Measurements from ENCODE around the gene COL4A3.

DNA sequence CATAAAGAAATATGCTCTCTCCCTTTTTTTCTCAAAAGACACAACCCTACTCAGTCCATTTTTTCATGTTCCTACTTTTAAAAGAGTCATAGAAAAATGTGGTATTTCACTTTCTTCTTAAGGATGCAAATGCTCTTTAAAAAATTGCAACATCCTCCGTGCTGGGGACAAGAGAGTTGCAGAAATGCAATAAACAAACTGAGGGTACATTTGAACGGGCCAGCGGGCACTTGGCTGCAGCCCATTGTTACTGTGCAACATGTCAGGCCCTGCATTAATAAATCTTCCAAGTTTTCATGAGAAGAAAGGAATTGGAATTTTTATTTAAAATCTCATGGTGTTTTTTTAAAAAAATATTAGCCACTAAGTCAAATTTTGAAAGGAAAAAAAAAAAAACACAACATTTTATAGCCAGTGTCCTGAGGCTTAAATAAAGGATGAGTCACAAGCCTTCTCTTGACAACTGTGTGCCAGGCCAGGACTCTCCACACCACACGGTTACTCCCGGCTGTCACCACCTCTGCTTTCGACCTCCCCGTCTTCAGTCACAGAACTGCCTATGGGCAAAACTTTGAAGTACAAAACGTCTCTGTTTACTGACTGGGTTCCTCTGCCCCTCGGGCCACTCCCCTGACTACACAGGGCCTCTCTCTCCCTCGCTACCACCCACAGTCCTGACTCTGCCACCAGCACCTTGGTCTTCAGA, 103.1 kb downstream of the COL4A3 start:
- TF ChIP-seq POLR2A (IDR thresholded peaks at IDR 0.05; ENCODE audit: low read length) (no peak), GATA1 (IDR thresholded peaks at IDR 0.05; ENCODE audit: low read depth, low read length) (no peak)
